Activated gamma-delta T cell (primary cell): Measurements from ENCODE around the gene SKA2.
A peak's percentile ranks its signal among the peaks of the same experiment; 100 is the strongest.
"Not testable (repeated sequence)": the region's sequence is repeated elsewhere in the genome, so short reads cannot be mapped to it uniquely, and the experiment has no call there.

Experiments used
- DNase-seq: peaks from one replicate; lab custom pipeline; 2025; lab: John Stamatoyannopoulos, UW

SKA2 gene

GRCh38 chr17:59151591-59151990 lies 3.4 kb downstream of the SKA2 start:
- DNase-seq = no peak

GRCh38 chr17:59151006-59151405 lies 4.0 kb downstream of the SKA2 start:
- DNase-seq = no peak

- no peak for DNase-seq
These were observed 5.0 kb downstream of the SKA2 start for GRCh38 chr17:59149841-59150511.

- DNase-seq = no peak
These were observed 5.9 kb downstream of the SKA2 start for GRCh38 chr17:59149051-59149450.

- no peak for DNase-seq
These were observed 9.4 kb downstream of the SKA2 start for GRCh38 chr17:59145571-59146096.

GRCh38 chr17:59141860-59142259 lies 13.1 kb downstream of the SKA2 start:
- no peak for DNase-seq

GRCh38 chr17:59139939-59140338 lies 15.0 kb downstream of the SKA2 start:
- no peak for DNase-seq

GRCh38 chr17:59138339-59138738 lies 16.6 kb downstream of the SKA2 start:
- DNase-seq = not testable (repeated sequence)

- no peak for DNase-seq
These were observed 23.9 kb downstream of the SKA2 start for GRCh38 chr17:59131131-59131530.

- no peak for DNase-seq
These were observed 25.2 kb downstream of the SKA2 start for GRCh38 chr17:59129814-59130213.

- no peak for DNase-seq
These were observed 28.1 kb downstream of the SKA2 start for GRCh38 chr17:59126809-59127417.

- DNase-seq = no peak
These were observed 30.3 kb downstream of the SKA2 start for GRCh38 chr17:59124665-59125064.

- DNase-seq = no peak
These were observed 33.0 kb downstream of the SKA2 start for GRCh38 chr17:59121901-59122480.

GRCh38 chr17:59115474-59115873 lies 39.5 kb downstream of the SKA2 start:
- no peak for DNase-seq

GRCh38 chr17:59111539-59111938 lies 43.4 kb downstream of the SKA2 start:
- DNase-seq = no peak

- DNase-seq = no peak
These were observed 44.0 kb downstream of the SKA2 start for GRCh38 chr17:59110973-59111372.

GRCh38 chr17:59108400-59109102 lies 46.4 kb downstream of the SKA2 start:
- no peak for DNase-seq

- no peak for DNase-seq
These were observed 47.7 kb downstream of the SKA2 start for GRCh38 chr17:59107306-59107670.

- peak; percentile 98 for DNase-seq
These were observed 48.3 kb downstream of the SKA2 start, which contains the start of gene TRIM37 for GRCh38 chr17:59106463-59107305. TRIM37 (minus strand) TSS chr17:59106880; CDS start chr17:59106461, 419 bp downstream.

GRCh38 chr17:59105852-59106462 lies 49.0 kb downstream of the SKA2 start:
- DNase-seq = peak; percentile 53

- no peak for DNase-seq
These were observed 53.8 kb downstream of the SKA2 start for GRCh38 chr17:59101178-59101577.
